ENCODE results near the gene DEPDC1B. TPM values are rescaled to one million over a fixed set of nuclear protein-coding genes. Genes with fewer than 3 reads are reported as not detected.
"Not testable (repeated sequence)": the region's sequence is repeated elsewhere in the genome, so short reads cannot be mapped to it uniquely, and the experiment has no call there.

DEPDC1B gene
- total RNA-seq, 1 experiment from 2014 or later = 34.9 TPM

- ChIA-PET POLR2A (ENCODE audit: low non-redundant PET) (no interaction called here), CTCF (no interaction called here)
- Histone ChIP-seq H3K27me3 (replicated peaks; ENCODE audit: insufficient read depth, low read depth, low read length, poor library complexity) (no peaks in the 10 kb centered on the region), H3K4me3 (ENCODE audit: low read depth, low read length, poor library complexity, severe bottlenecking) (no peak overlapping the region), H3K9me3 (ENCODE audit: low read depth, low read length, poor library complexity, severe bottlenecking) (peaks cover 6% of the 10 kb centered on the region), H3K27ac (ENCODE audit: low read depth, low read length, poor library complexity, severe bottlenecking) (no peak overlapping the region), H3K4me1 (ENCODE audit: insufficient read depth, low read length, poor library complexity, severe bottlenecking) (no peaks in the 10 kb centered on the region), H3K36me3 (ENCODE audit: insufficient read depth, low read length, poor library complexity, severe bottlenecking) (no peaks in the 10 kb centered on the region)
- DNase-seq (ENCODE audit: low spot score) = no peak
- intact Hi-C loops (cut with micrococcal nuclease; ENCODE audit: unreplicated experiment) = no loop called here
- TF ChIP-seq EZH2 (IDR thresholded peaks at IDR 0.05; ENCODE audit: borderline replicate concordance, low read depth, low read length, poor library complexity, severe bottlenecking) = no peak
- TF ChIP-seq CTCF (conservative IDR thresholded peaks at IDR 0.05; ENCODE audit: low read depth, low read length) = no peak
- no TSS peak for BruUV-seq (replicated peaks)
These were observed 123.5 kb downstream of the DEPDC1B start for GRCh38 chr5:60576425-60576824.

- DNase-seq (ENCODE audit: low spot score) = no peak
- Histone ChIP-seq H3K27ac (ENCODE audit: low read depth, low read length, poor library complexity, severe bottlenecking) (no peak overlapping the region), H3K36me3 (ENCODE audit: insufficient read depth, low read length, poor library complexity, severe bottlenecking) (no peaks in the 10 kb centered on the region), H3K27me3 (replicated peaks; ENCODE audit: insufficient read depth, low read depth, low read length, poor library complexity) (no peaks in the 10 kb centered on the region), H3K9me3 (ENCODE audit: low read depth, low read length, poor library complexity, severe bottlenecking) (peaks cover 6% of the 10 kb centered on the region), H3K4me1 (ENCODE audit: insufficient read depth, low read length, poor library complexity, severe bottlenecking) (no peaks in the 10 kb centered on the region), H3K4me3 (ENCODE audit: low read depth, low read length, poor library complexity, severe bottlenecking) (no peak overlapping the region)
- no TSS peak for BruUV-seq (replicated peaks)
- no peak for TF ChIP-seq EZH2 (IDR thresholded peaks at IDR 0.05; ENCODE audit: borderline replicate concordance, low read depth, low read length, poor library complexity, severe bottlenecking)
- CTCF ChIA-PET = no interaction called here
- POLR2A ChIA-PET (ENCODE audit: low non-redundant PET) = no interaction called here
- intact Hi-C loops (cut with micrococcal nuclease; ENCODE audit: unreplicated experiment) = no loop called here
These were observed 131.3 kb downstream of the DEPDC1B start for GRCh38 chr5:60568646-60569045.

- H3K4me1 ChIP-seq (ENCODE audit: insufficient read depth, low read length, poor library complexity, severe bottlenecking) = no peaks in the 10 kb centered on the region
- DNase-seq (ENCODE audit: low spot score) = no peak
- no peak overlapping the region for H3K27ac ChIP-seq (ENCODE audit: low read depth, low read length, poor library complexity, severe bottlenecking)
- no TSS peak for BruUV-seq (replicated peaks)
- H3K4me3 ChIP-seq (ENCODE audit: low read depth, low read length, poor library complexity, severe bottlenecking) = no peak overlapping the region
- H3K9me3 ChIP-seq (ENCODE audit: low read depth, low read length, poor library complexity, severe bottlenecking) = peaks cover 6% of the 10 kb centered on the region
- TF ChIP-seq EZH2 (IDR thresholded peaks at IDR 0.05; ENCODE audit: borderline replicate concordance, low read depth, low read length, poor library complexity, severe bottlenecking) (no peak), CTCF (conservative IDR thresholded peaks at IDR 0.05; ENCODE audit: low read depth, low read length) (no peak)
- ChIA-PET POLR2A (ENCODE audit: low non-redundant PET) (no interaction called here), CTCF (no interaction called here)
- H3K27me3 ChIP-seq (replicated peaks; ENCODE audit: insufficient read depth, low read depth, low read length, poor library complexity) = no peaks in the 10 kb centered on the region
- intact Hi-C loops (cut with micrococcal nuclease; ENCODE audit: unreplicated experiment) = no loop called here
- no peaks in the 10 kb centered on the region for H3K36me3 ChIP-seq (ENCODE audit: insufficient read depth, low read length, poor library complexity, severe bottlenecking)
These were observed 136.2 kb downstream of the DEPDC1B start for GRCh38 chr5:60563696-60564324.

GRCh38 chr5:60553291-60553690, 146.7 kb downstream of the DEPDC1B start:
- intact Hi-C loops (cut with micrococcal nuclease; ENCODE audit: unreplicated experiment); H3K27ac ChIP-seq (ENCODE audit: low read depth, low read length, poor library complexity, severe bottlenecking); POLR2A ChIA-PET (ENCODE audit: low non-redundant PET); DNase-seq (ENCODE audit: low spot score); BruUV-seq (replicated peaks); H3K4me1 ChIP-seq (ENCODE audit: insufficient read depth, low read length, poor library complexity, severe bottlenecking); H3K9me3 ChIP-seq (ENCODE audit: low read depth, low read length, poor library complexity, severe bottlenecking); CTCF ChIA-PET; H3K36me3 ChIP-seq (ENCODE audit: insufficient read depth, low read length, poor library complexity, severe bottlenecking); H3K27me3 ChIP-seq (replicated peaks; ENCODE audit: insufficient read depth, low read depth, low read length, poor library complexity); H3K4me3 ChIP-seq (ENCODE audit: low read depth, low read length, poor library complexity, severe bottlenecking): not testable (repeated sequence)
